GM12878 (cell line): ENCODE measurements around the gene ADGRV1. TPM values are rescaled to one million over a fixed set of nuclear protein-coding genes. Genes with fewer than 3 reads are reported as not detected.

Experiments used
- ATAC-seq: fragments of 200-7000 bp; cut with Tn5 transposase; 3 replicates; pipeline ENCODE4 v1.9.1; 2020; ENCODE audit warnings: mild to moderate bottlenecking, moderate library complexity
- BruUV-seq: library from RNA; stranded (reverse); fragments of 400-500 nt; replicated peaks from 2 replicates; lab custom pipeline; 2021; lab: Mats Ljungman, UMichigan
- CTCF ChIA-PET: fragments of 300-600 bp; sonication (Branson Sonifier 250); formaldehyde crosslinking; extraction: SDS; loops from one replicate; lab custom pipeline; 2021; ENCODE audit warnings: inconsistent platforms; lab: Yijun Ruan, JAX
- POLR2A ChIA-PET: fragments of 350-600 bp; formaldehyde crosslinking; extraction: SDS; loops from one replicate; lab custom pipeline; 2021; ENCODE audit warnings: inconsistent platforms; lab: Charles Lee
- RAD21 ChIA-PET: fragments of 300-600 bp; sonication (Branson Sonifier 250); formaldehyde crosslinking; loops from one replicate; lab custom pipeline; 2023; ENCODE audit warnings: antibody characterized with exemption; ENCODE audit not compliant: unreplicated experiment; lab: Charles Lee
- SMC1A ChIA-PET: fragments of 300-600 bp; sonication (Branson Sonifier 250); formaldehyde crosslinking; loops from one replicate; lab custom pipeline; 2023; ENCODE audit not compliant: unreplicated experiment, uncharacterized antibody; lab: Charles Lee
- DNase-seq: peaks from one replicate; pipeline ENCODE4 v3.0.0-alpha.2; 2011; ENCODE audit warnings: low read depth, low spot score
- FAIRE-seq: peaks from 3 replicates; lab custom pipeline; 2011; peaks lifted over from hg19 to GRCh38; lab: Jason Lieb, UNC
- H2AFZ ChIP-seq: 2 replicates; pipeline ENCODE4 v1.6.0; 2011; ENCODE audit warnings: low read depth, low read length, control low read depth; ENCODE audit not compliant: control insufficient read depth
- H3K27ac ChIP-seq: 2 replicates; pipeline ENCODE4 v1.5.1; 2011; ENCODE audit warnings: control low read depth; ENCODE audit not compliant: control insufficient read depth, insufficient read depth
- H3K27me3 ChIP-seq, 2 experiments: replicated peaks in 1 of 2; 2 replicates each; pipeline versions ENCODE4 v1.6.0 to v1.6.1; 2011; ENCODE audit warnings: low read length in 1 of 2; ENCODE audit not compliant: control insufficient read depth in 2 of 2, insufficient read depth in 2 of 2
- H3K36me3 ChIP-seq, 2 experiments: 2 replicates each; pipeline ENCODE4 v1.5.1; 2011; ENCODE audit warnings: low read length in 1 of 2; ENCODE audit not compliant: control insufficient read depth in 2 of 2, insufficient read depth in 2 of 2
- H3K4me1 ChIP-seq: 2 replicates; pipeline ENCODE4 v1.6.1; 2011; ENCODE audit warnings: mild to moderate bottlenecking, low read length, moderate library complexity, mixed read lengths; ENCODE audit not compliant: control insufficient read depth, insufficient read depth
- H3K4me2 ChIP-seq: 2 replicates; pipeline ENCODE4 v1.6.0; 2011; ENCODE audit warnings: control low read depth; ENCODE audit not compliant: control insufficient read depth, insufficient read depth
- H3K4me3 ChIP-seq: fragments of 200-600 bp; sonication (generic); 2 replicates; pipeline ENCODE4 v1.5.1; 2016
- H3K79me2 ChIP-seq: 2 replicates; pipeline ENCODE4 v1.6.0; 2011; ENCODE audit warnings: low read length; ENCODE audit not compliant: control insufficient read depth, insufficient read depth
- H3K9ac ChIP-seq: 2 replicates; pipeline ENCODE4 v1.8.0; 2011; ENCODE audit warnings: low read length, control low read depth, mixed read lengths; ENCODE audit not compliant: control insufficient read depth, insufficient read depth
- H3K9me3 ChIP-seq: replicated peaks from 3 replicates; pipeline ENCODE4 v1.5.1; 2011; ENCODE audit warnings: mild to moderate bottlenecking, low read length; ENCODE audit not compliant: control insufficient read depth, insufficient read depth
- H4K20me1 ChIP-seq: 2 replicates; pipeline ENCODE4 v1.6.0; 2011; ENCODE audit not compliant: control insufficient read depth, insufficient read depth
- BHLHE40 ChIP-seq, 2 experiments: fragments of 450-650 bp in 1 of 2; IDR thresholded peaks; 2 replicates each; pipeline ENCODE4 v1.6.1; 2011 to 2017; ENCODE audit warnings: low read depth in 2 of 2, borderline replicate concordance in 1 of 2, improper control_type of control experiment in 1 of 2, low read length in 1 of 2, mild to moderate bottlenecking in 1 of 2
- CREM ChIP-seq: IDR thresholded peaks from 2 replicates; pipeline ENCODE4 v1.6.1; 2014; ENCODE audit warnings: antibody characterized with exemption, low read depth
- RELA ChIP-seq: fragments of 450-650 bp; IDR thresholded peaks from 2 replicates; pipeline ENCODE4 v1.8.0; 2014; ENCODE audit warnings: borderline replicate concordance; ENCODE audit not compliant: partially characterized antibody
- SIX5 ChIP-seq: IDR thresholded peaks from 2 replicates; pipeline ENCODE4 v1.6.1; 2011; ENCODE audit warnings: mild to moderate bottlenecking, low read depth, low read length, moderate library complexity; ENCODE audit not compliant: severe bottlenecking
- SMAD1 ChIP-seq: fragments of 450-650 bp; IDR thresholded peaks from 2 replicates; pipeline ENCODE4 v1.6.1; 2018; ENCODE audit warnings: mild to moderate bottlenecking, low read depth; ENCODE audit not compliant: partially characterized antibody
- SMAD5 ChIP-seq: IDR thresholded peaks from 2 replicates; pipeline ENCODE4 v1.6.1; 2016; ENCODE audit warnings: antibody characterized with exemption, low read depth
- SMC3 ChIP-seq: IDR thresholded peaks from 2 replicates; pipeline ENCODE4 v1.6.1; 2011; ENCODE audit warnings: low read length, improper control_type of control experiment, borderline replicate concordance
- ZNF24 ChIP-seq: fragments of 450-650 bp; IDR thresholded peaks from 2 replicates; pipeline ENCODE4 v1.6.1; 2017; ENCODE audit warnings: antibody characterized with exemption, mild to moderate bottlenecking
- WGBS: methylation state at CpG from one replicate; pipeline ENCODE4 v1.1.6; 2016; ENCODE audit warnings: low lambda C conversion rate; ENCODE audit not compliant: insufficient replicate concordance, insufficient coverage; ENCODE audit errors: missing lambda C conversion rate; 5-methylcytosine and 5-hydroxymethylcytosine counted together
- in situ Hi-C: fragments of 300-500 bp; cut with MboI; formaldehyde crosslinking; loops from 9 replicates; pipeline ENCODE4 v1.14.3; 2018; ENCODE audit warnings: mixed read lengths
- intact Hi-C: fragments of 100-400 bp; cut with micrococcal nuclease; formaldehyde crosslinking; loops from one replicate; pipeline ENCODE4 v1.14.2; 2022; ENCODE audit not compliant: unreplicated experiment
- polyA plus RNA-seq, 11 experiments: library from polyadenylated mRNA; depleted of rRNA in 4 of 11; unstranded in 6 of 11; stranded (reverse) in 5 of 11; fragments of >200 nt; fragmentation: Nextera tagmentation in 4 of 11; fragmentation: Illumina TruSeq in 1 of 11; extraction: Ambion mirVana in 4 of 11; extraction: Trizol in 1 of 11; gene quantifications; 1 replicate in 1 of 11; 2 replicates in 10 of 11; pipeline versions ENCODE4 v1.2.1 to v1.2.3, GENCODE V29; 2011 to 2016; ENCODE audit warnings: inconsistent platforms in 2 of 11, missing spikeins in 2 of 11, low read depth in 1 of 11
- total RNA-seq, 4 experiments: library from RNA; depleted of rRNA in 3 of 4; stranded (reverse); fragments of >200 nt in 3 of 4; fragmentation: Illumina TruSeq in 1 of 4; extraction: Trizol in 1 of 4; gene quantifications; 2 replicates each; pipeline versions ENCODE4 v1.2.1 to v1.2.3, GENCODE V29; 2013 to 2021

The ADGRV1 gene
- total and polyA plus RNA-seq, 10 of the 15 experiments (the other 5 are each of a cell fraction or from before 2014, with no cell fraction given): 0.04 to 8.1 (median 0.16) TPM; not detected in 1

DNA sequence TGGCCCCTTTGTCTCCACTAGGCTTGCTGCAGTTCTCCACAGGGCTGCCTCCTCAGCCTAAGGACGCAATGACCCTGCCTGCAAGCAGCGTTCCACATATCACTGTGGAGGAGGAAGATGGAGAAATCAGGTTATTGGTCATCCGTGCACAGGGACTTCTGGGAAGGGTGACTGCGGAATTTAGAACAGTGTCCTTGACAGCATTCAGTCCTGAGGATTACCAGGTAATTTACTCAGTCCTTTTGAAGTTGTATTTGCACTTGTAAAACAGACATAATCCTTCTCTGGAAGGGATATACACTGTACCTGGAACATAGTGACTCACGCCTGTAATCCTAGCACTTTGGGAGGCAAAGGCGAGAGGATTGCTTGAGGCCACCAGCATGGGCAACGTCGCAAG is 116.6 kb downstream of the ADGRV1 start:
- Histone ChIP-seq H3K9me3 (no peaks in the 10 kb centered on the region), H2AFZ (no peak overlapping the region), H3K27ac (no peak overlapping the region), H3K4me3 (no peak overlapping the region), H3K79me2 (no peaks in the 10 kb centered on the region), H3K27me3 (no peaks in the 10 kb centered on the region), H3K4me1 (no peaks in the 10 kb centered on the region), H3K4me2 (no peak overlapping the region), H4K20me1 (no peaks in the 10 kb centered on the region), H3K36me3 (no peaks in the 10 kb centered on the region), H3K9ac (no peak overlapping the region)
- ChIA-PET SMC1A (no interaction called here), CTCF (no interaction called here), RAD21 (no interaction called here), POLR2A (no interaction called here)
- no TSS peak for BruUV-seq
- FAIRE-seq: no peak
- 34% methylated on average over 8 of the region's 8 CpGs for WGBS
- no peak for ATAC-seq
- no peak for DNase-seq
- TF ChIP-seq SIX5 (no peak), SMC3 (no peak), BHLHE40 (IDR thresholded peaks at IDR 0.05; ENCODE audit: borderline replicate concordance in 1 of 2, low read depth in 2 of 2, low read length in 1 of 2) (no peak), CREM (no peak), ZNF24 (no peak), SMAD1 (no peak), SMAD5 (no peak)
- in situ Hi-C loops (no loop called here), intact Hi-C loops (no loop called here)

DNA sequence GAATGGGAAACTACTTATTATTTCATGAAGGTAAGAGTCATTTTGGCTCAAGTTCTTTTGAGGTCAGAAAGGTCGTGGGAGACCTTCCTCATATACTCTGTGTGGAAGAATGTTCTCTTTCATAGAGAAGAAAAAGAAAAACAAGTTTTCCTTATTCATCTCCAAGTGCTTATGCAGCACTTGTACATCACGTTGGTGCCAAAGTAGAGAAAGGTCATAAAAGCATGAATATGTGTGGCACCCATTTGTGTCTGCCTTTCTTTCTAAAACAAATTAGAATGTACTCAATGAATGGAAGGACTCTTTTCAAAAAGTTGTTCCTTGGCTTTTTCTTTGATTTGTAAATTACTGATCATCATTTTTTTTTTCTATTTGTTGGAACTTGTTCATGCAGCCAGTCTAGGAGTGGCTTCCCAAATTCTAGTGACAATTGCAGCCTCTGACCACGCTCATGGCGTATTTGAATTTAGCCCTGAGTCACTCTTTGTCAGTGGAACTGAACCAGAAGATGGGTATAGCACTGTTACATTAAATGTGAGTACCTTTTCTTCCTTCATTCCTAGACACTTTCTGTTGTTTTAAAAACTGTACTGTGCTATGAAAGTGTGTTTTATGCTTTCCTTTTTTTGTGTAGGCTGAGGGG is 122.4 kb downstream of the ADGRV1 start:
- CTCF ChIA-PET: interaction anchor here (0.6 kb wide), 1 partner anchor 599 kb away, joined by 3 read pairs; no protein-coding TSS in a partner anchor
- H3K9ac ChIP-seq: no peak overlapping the region
- RAD21 ChIA-PET: no interaction called here
- DNase-seq (no peak), FAIRE-seq (no peak), ATAC-seq (no peak)
- H3K27ac ChIP-seq: no peak overlapping the region
- no peaks in the 10 kb centered on the region for H4K20me1 ChIP-seq
- no peak for TF ChIP-seq RELA
- no peaks in the 10 kb centered on the region for H3K36me3 ChIP-seq
- H3K4me1 ChIP-seq: no peaks in the 10 kb centered on the region
- BruUV-seq: no TSS peak
- H3K4me3 ChIP-seq: no peak overlapping the region
- H3K27me3 ChIP-seq: no peaks in the 10 kb centered on the region
- H2AFZ ChIP-seq: no peak overlapping the region; the same call in 1 of the 2 replicates
- H3K4me2 ChIP-seq: no peak overlapping the region
- POLR2A ChIA-PET: no interaction called here
- H3K9me3 ChIP-seq: no peaks in the 10 kb centered on the region
- intact Hi-C loops: no loop called here
- SMC1A ChIA-PET: no interaction called here
- 0% methylated on average over 4 of the region's 4 CpGs for whole genome bisulfite sequencing
- in situ Hi-C loops: no loop called here
- H3K79me2 ChIP-seq: no peaks in the 10 kb centered on the region
